ENCODE data around the gene INMT. TPM values are rescaled to one million over a fixed set of nuclear protein-coding genes. Genes with fewer than 3 reads are reported as not detected.

Gene INMT
- total and polyA plus RNA-seq, 8 donors, result 1.8 to 27.2 (median 7.1) TPM

- no peaks in the 10 kb centered on the region for H3K36me3 ChIP-seq
- WGBS, 5 donors, result 82 to 89% (median 84%) methylated on average over 12 to 13 of the region's 13 CpGs
- peaks cover 0 to 6% (median 0%) of the 10 kb centered on the region in 4 donors for H3K4me1 ChIP-seq
- no peaks in the 10 kb centered on the region for H3K9me3 ChIP-seq
- DNase-seq, result no peak
- no peak overlapping the region for H3K4me3 ChIP-seq
- no peak overlapping the region for H3K27ac ChIP-seq
- no peak for TF ChIP-seq EP300 (IDR thresholded peaks at IDR 0.05)
- no peak for TF ChIP-seq CTCF (IDR thresholded peaks at IDR 0.05)
- TF ChIP-seq POLR2A (IDR thresholded peaks at IDR 0.05), result no peak
- no peak for TF ChIP-seq POLR2AphosphoS5 (IDR thresholded peaks at IDR 0.05)
- H3K27me3 ChIP-seq, result peaks cover 0 to 10% (median 0%) of the 10 kb centered on the region in 3 donors
- intact Hi-C loops (cut with DNase I; ENCODE audit: low total_unique reads), result no loop called here
Measured at GRCh38 chr7:30705596-30705995, 46.3 kb upstream of the INMT start.

- 87 to 96% (median 90%) methylated on average over 6 of the region's 6 CpGs for WGBS, 5 donors
- Histone ChIP-seq H3K36me3 (no peaks in the 10 kb centered on the region), H3K4me1 (peaks cover 0 to 6% (median 0%) of the 10 kb centered on the region in 4 donors), H3K9me3 (no peaks in the 10 kb centered on the region), H3K27me3 (peaks cover 0 to 8% (median 0%) of the 10 kb centered on the region in 3 donors), H3K27ac (no peak overlapping the region), H3K4me3 (no peak overlapping the region)
- DNase-seq, result no peak
- TF ChIP-seq EP300 (IDR thresholded peaks at IDR 0.05), result no peak
- no peak for TF ChIP-seq CTCF (IDR thresholded peaks at IDR 0.05)
- no peak for TF ChIP-seq POLR2A (IDR thresholded peaks at IDR 0.05)
- TF ChIP-seq POLR2AphosphoS5 (IDR thresholded peaks at IDR 0.05), result no peak
- intact Hi-C loops (cut with DNase I; ENCODE audit: low total_unique reads), result no loop called here
Measured at GRCh38 chr7:30706316-30706715, 45.6 kb upstream of the INMT start.

- Histone ChIP-seq H3K36me3 (no peaks in the 10 kb centered on the region), H3K9me3 (no peaks in the 10 kb centered on the region), H3K27ac (no peak overlapping the region), H3K4me3 (no peak overlapping the region), H3K4me1 (peaks cover 0 to 6% (median 0%) of the 10 kb centered on the region in 4 donors), H3K27me3 (peaks cover 0 to 2% (median 0%) of the 10 kb centered on the region in 3 donors)
- no peak for DNase-seq
- intact Hi-C loops (cut with DNase I; ENCODE audit: low total_unique reads), result no loop called here
- WGBS, 5 donors, result 69 to 78% (median 75%) methylated on average over 5 to 6 of the region's 6 CpGs
- TF ChIP-seq CTCF (IDR thresholded peaks at IDR 0.05) (no peak), POLR2A (IDR thresholded peaks at IDR 0.05) (no peak), EP300 (IDR thresholded peaks at IDR 0.05) (no peak), POLR2AphosphoS5 (IDR thresholded peaks at IDR 0.05) (no peak)
Measured at GRCh38 chr7:30706908-30707307, 45.0 kb upstream of the INMT start.

- Histone ChIP-seq H3K27me3 (no peaks in the 10 kb centered on the region), H3K27ac (no peak overlapping the region), H3K4me1 (peaks cover 0 to 6% (median 0%) of the 10 kb centered on the region in 4 donors), H3K4me3 (no peak overlapping the region), H3K9me3 (no peaks in the 10 kb centered on the region), H3K36me3 (no peaks in the 10 kb centered on the region)
- no peak for DNase-seq
- intact Hi-C loops (cut with DNase I; ENCODE audit: low total_unique reads), result no loop called here
- TF ChIP-seq POLR2AphosphoS5 (IDR thresholded peaks at IDR 0.05) (no peak), EP300 (IDR thresholded peaks at IDR 0.05) (no peak), POLR2A (IDR thresholded peaks at IDR 0.05) (no peak), CTCF (IDR thresholded peaks at IDR 0.05) (no peak)
- 59 to 67% (median 64%) methylated on average over 16 of the region's 16 CpGs for WGBS, 5 donors
Measured at GRCh38 chr7:30707391-30708357, 44.3 kb upstream of the INMT start.
